Left renal cortex interstitium (tissue), 4 donors: ENCODE results near the gene XCR1. TPM values are rescaled to one million over a fixed set of nuclear protein-coding genes. Genes with fewer than 3 reads are reported as not detected.
"Not testable (repeated sequence)": the region's sequence is repeated elsewhere in the genome, so short reads cannot be mapped to it uniquely, and the experiment has no call there.

Experiments
- DNase-seq, 4 donors: peaks; one replicate each; pipeline ENCODE4 v3.0.0-alpha.2; 2013; ENCODE audit warnings: low read depth in 4 of 4, low spot score in 2 of 4, missing footprints in 1 of 4
- polyA plus RNA-seq, 4 donors: library from polyadenylated mRNA; unstranded; fragments of 120-200 nt; gene quantifications; one replicate each; pipeline ENCODE4 v1.2.1, GENCODE V29; 2013; ENCODE audit not compliant: insufficient read length in 4 of 4

Gene XCR1
- polyA plus RNA-seq, 4 donors: 0.06 to 0.31 (median 0.19) TPM

DNA sequence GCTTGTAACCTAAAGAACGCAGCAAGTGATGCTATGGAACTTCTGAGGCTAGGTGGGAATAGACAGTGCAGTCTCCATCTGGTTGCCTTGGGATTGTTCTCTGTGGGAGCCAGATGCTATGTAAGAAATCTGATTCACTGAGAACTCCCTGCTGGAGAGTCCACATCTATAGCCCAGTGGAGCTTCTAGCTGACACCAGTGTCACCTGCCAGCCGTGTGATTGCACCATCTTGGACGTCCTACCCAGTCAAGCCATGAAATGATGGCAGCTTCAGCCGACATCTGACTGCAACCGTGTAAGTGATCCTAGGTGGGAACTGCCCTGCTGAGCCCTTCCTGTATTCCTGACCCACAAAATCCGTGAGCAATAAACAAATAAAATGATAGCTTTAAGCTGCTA lies 19.2 kb downstream of the XCR1 start:
- DNase-seq: no peak

- DNase-seq: no peak
Observed at GRCh38 chr3:46007280-46007679, 20.0 kb downstream of the XCR1 start.

DNA sequence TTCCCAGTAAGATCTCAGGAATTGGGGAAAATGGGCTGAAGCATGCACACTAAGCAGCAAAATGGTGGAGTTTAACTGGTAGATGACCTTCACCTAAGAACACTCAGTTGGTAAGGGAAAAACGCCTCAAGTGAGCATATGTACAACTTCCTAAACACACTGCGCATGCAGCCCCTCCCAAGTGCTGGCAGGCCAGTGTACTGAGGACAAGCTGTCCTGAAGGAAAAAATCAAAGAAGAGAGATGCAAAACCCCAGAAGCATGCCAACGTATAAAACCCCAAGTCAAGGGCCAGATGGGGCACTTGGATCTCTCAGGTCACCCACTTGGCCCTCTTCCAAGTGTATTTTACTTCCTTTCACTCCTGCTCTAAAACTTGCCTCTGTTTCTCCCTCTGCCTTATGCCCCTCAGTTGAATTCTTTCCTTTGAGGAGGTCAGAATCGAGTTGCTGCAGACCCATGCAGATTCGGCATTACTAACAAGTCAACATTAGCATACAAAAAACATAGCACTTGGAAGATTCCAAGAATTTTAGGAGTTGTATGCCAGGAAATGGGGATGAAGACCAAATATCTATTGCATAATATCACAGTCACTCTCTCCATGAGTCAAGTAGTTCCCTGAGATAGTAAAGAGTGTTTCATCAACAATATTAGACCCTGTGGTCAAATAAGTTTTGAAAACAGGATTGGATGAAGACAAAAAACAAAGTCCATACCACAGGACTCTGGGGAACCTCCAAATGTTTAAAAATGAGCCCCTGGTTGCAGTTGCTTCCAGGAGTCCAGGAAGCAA lies 20.8 kb downstream of the XCR1 start:
- DNase-seq: no peak

- DNase-seq: not testable (repeated sequence)
Observed at GRCh38 chr3:46003706-46004105, 23.6 kb downstream of the XCR1 start.

DNA sequence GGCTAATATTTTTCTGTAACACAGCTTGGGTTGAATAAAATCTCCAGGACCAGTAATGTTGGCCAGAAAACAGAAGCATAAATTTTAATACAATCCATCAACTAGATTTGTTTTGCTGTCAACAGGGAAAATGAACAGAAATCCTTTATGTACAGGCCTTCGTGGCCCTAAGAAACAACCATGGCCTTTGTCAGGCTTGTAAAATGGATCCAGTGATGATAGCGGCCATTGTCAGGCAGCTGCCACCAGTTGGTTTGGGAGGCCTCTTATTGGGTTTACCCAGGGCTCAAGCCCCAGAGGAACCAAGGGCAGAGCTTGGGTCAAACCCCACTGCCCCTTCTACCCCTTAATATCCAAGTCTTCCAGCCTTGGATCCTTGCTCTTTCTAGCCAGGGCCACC lies 26.1 kb downstream of the XCR1 start:
- DNase-seq: no peak

GRCh38 chr3:45997942-45998341 lies 29.3 kb downstream of the XCR1 start:
- DNase-seq: no peak

GRCh38 chr3:45997499-45997898 lies 29.8 kb downstream of the XCR1 start:
- DNase-seq: not testable (repeated sequence)

- peak; percentile 55 to 80 (median 72) for DNase-seq
Observed at GRCh38 chr3:45995236-45996192, 31.8 kb downstream of the XCR1 start, which contains the start of gene FYCO1. TSS of gene FYCO1 (minus strand) at chr3:45995824. CDS start at chr3:45984910, 10,914 bp downstream.

DNA sequence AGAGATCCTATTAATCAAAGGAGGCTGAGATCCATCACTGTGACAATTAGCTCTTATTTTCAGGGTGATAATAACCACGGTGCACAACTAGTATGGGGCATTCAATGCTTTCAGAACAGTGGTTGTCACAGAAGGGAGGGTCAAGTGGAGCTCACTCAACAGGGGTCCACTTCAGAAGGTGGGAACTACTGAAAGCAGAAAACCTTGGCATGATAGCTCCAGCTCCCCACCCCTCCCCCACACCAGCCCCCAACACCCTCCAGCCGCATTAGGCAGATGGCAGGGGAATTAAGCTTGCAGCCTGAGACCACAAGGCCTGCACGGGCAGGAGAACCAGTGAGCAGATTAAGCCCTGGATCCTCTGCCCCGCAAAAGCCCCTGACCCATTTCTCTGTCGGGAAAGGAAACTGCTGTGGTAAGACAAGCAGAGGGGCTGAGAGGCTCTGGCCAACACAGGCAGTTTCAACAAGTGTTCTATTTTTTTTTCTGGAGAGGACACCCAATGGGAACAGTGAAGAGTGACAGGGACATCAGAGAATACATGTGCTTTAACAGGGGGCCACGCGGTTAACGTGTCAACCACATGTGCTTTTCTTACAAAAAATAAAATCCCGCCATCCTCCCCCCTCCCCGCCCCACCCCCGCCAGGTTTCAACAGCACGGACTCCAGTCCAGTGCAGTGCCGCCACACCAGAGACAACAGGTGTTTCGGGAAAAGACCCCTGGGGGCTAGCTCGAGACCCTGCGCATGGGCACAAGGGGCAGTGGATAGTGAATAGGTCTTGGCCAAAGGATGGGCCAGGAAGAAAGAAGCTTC lies 32.7 kb downstream of the XCR1 start:
- DNase-seq: no peak

GRCh38 chr3:45993421-45994027 lies 33.8 kb downstream of the XCR1 start:
- DNase-seq: no peak

GRCh38 chr3:45992821-45993221 lies 34.5 kb downstream of the XCR1 start:
- DNase-seq: no peak

- no peak for DNase-seq
Observed at GRCh38 chr3:45992133-45992729, 35.1 kb downstream of the XCR1 start.

DNA sequence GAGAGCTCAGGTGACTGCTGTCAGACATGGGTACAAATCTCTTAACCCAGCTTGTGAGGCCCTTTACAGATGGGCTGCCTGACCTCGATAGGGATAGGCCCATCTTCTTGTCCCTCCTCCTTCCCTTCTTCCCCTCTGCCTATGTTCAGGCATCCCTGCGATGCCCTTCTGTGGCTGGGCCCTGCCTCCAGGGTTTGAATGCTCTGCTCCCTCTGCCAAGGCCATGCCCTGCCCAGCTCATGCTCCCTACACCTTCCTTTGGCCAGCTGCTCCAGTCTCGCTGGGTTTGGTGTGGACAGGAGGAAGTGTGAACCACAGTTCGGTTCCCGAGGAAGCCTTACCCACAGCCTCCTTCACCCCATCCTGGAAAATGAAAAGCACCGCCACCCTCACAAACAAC lies 35.9 kb downstream of the XCR1 start:
- no peak for DNase-seq

GRCh38 chr3:45990181-45990580 lies 37.1 kb downstream of the XCR1 start:
- DNase-seq: no peak

GRCh38 chr3:45988804-45989203 lies 38.5 kb downstream of the XCR1 start:
- DNase-seq: no peak

DNA sequence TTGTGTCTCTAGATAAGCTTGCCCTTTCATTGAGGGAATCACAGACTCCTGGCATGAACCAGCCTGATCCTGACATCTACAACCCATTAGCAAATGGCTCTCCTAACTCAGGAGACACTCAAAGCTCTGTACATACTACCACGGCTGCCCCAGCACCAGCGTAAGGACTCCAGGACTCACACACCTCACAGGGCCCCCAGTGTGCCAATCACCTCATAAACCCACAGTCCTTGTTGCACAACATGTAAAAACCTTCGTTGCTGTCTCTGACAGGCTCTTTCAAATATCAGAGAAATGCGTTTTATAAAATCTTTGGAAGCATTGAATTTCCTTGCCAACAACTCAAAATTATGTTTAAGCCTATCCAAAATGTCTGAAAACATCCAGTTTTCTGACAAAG lies 38.9 kb downstream of the XCR1 start:
- DNase-seq: no peak

GRCh38 chr3:45987368-45988291 lies 39.7 kb downstream of the XCR1 start:
- no peak for DNase-seq

- no peak for DNase-seq
Observed at GRCh38 chr3:45986303-45986982, 40.8 kb downstream of the XCR1 start.
